Stimulated activated naive CD8-positive, alpha-beta T cell treated with anti-CD3 and anti-CD28 coated beads, Interleukin-15, Interleukin-2, amounts not matched to agents 100 U/mL and 50 U/mL, for 24 hours (primary cell): ENCODE measurements around the gene GJA4.

Source experiments
- ATAC-seq: fragments of 150-1000 bp; cut with Tn5 transposase; one replicate; pipeline ENCODE4 v1.10.0; 2021
- DNase-seq: peaks from one replicate; pipeline ENCODE4 v3.0.0; 2021

The GJA4 gene

DNA sequence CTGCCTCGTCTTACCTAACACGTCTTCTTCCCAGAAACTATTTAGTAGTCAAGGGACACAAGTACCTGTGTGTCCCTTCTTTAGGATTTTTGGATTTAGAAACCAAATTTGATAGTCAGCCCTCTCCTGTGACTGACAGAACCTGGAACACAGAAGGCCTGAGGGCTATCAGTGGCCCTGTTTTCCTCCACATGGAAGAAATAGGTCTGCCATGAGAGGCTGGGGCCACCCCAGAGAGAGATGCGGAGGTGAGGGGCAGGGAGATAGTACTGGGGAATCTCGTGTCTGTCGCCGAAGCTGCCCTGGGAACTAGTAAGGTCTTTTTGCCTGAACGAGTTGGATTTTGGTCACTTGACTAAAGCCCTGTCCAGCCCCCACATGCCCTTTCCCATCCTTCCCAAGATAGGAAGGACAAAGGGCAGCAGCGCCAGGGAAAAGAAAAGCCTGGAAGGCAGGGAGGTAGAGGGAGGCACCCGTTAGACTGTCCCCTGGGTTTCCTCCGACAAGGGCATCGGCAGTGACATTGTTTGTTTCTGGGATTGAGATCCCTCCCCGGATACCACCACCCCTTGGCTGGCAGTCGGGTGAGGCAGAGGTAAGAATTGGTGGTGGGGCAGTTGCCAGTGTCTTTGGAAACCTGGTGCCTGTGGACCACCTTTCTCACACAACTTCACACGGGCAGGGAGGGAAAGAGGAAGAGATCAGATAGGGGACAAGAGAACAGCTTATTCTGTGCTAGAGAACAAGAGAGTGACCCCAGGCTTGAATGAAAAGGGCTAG, 46.9 kb downstream of the GJA4 start:
- ATAC-seq = no peak

GRCh38 chr1:34840426-34840825, 47.6 kb downstream of the GJA4 start:
- DNase-seq = no peak
- ATAC-seq = no peak

More for the DNA sequence above, 46.9 kb downstream of the GJA4 start:
- DNase-seq = no peak

DNA sequence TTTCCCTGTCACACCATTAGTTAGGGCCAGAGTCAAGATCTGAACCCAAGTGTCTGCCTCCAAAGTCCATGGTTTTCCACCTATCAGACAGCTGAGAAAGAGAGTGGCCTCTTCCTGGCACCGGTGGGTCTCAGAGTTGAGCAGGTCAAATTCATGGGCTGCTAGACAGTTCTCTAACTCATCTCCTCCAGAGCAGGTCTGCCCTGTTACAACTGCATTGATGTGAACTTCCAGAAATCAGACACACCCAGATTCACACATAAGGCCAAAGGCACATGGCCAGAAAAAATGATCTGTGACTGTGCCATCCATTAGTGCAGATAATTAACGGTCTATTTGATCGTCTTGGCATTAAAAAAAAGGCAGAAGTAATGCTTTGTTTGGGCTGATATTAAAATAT, 49.3 kb downstream of the GJA4 start:
- DNase-seq = no peak
- ATAC-seq = no peak

DNA sequence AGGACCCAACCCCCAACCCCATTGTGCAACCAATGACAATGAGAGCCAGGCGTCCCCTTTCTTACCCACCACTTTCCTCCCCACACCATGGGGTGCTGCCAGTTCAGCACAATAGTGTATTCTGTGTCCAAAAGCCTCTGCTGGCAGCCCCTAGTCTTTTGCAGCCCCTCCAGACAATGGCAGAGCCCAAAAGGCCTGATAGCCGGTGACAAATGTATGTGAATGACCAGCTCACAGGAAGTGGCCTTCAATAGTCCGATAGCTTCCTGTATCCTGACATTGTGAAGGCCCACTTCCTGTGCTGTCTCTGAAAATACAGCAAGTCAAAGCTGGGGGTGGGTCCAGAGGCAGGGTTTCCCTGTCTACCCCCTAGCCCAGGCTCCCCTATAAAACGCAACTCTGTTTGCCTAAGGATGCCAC, 50.2 kb downstream of the GJA4 start:
- DNase-seq = no peak

GRCh38 chr1:34843392-34844251, 50.8 kb downstream of the GJA4 start:
- ATAC-seq = no peak

More for the DNA sequence above, 50.2 kb downstream of the GJA4 start:
- no peak for ATAC-seq

DNA sequence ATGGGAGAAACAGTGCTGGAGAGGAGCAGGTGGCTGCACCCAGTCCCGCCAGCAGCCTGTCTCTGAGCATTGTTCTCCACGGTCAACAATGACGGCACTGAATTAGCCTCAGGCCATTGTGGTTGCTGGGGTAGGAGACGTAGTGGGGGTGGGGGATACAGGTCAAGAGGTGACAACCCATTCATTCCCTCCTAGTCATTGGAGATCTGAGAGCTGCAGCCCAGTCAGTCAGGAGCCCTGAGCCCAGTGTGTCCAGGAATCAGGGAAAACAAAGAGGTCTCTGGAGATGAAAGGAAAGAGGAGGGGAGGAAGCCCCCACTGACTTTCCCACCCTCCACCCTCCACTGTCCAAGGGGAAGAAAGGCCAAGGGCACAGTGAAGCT, 51.4 kb downstream of the GJA4 start:
- DNase-seq (no peak), ATAC-seq (no peak)

More at GRCh38 chr1:34843392-34844251, 50.8 kb downstream of the GJA4 start:
- no peak for DNase-seq
